Measurements from ENCODE around the gene CYP11A1.

GRCh38 chr15:74399511-74400312 lies 32.3 kb upstream of the CYP11A1 start:
- TF ChIP-seq CTCF (IDR thresholded peaks at IDR 0.05; ENCODE audit: insufficient read depth, low read depth, low read length) = no peak
- TF ChIP-seq EZH2 (IDR thresholded peaks at IDR 0.05; ENCODE audit: insufficient read depth, low read length) = no peak
